Activated T-cell treated with anti-CD3 and anti-CD28 coated beads for 1 hour (primary cell): ENCODE data around the gene SURF6.
"Not testable (repeated sequence)": the region's sequence is repeated elsewhere in the genome, so short reads cannot be mapped to it uniquely, and the experiment has no call there.

Experiments
- DNase-seq: peaks from one replicate; pipeline ENCODE4 v3.0.0-alpha.2; 2020; ENCODE audit warnings: low read depth

SURF6 gene

DNA sequence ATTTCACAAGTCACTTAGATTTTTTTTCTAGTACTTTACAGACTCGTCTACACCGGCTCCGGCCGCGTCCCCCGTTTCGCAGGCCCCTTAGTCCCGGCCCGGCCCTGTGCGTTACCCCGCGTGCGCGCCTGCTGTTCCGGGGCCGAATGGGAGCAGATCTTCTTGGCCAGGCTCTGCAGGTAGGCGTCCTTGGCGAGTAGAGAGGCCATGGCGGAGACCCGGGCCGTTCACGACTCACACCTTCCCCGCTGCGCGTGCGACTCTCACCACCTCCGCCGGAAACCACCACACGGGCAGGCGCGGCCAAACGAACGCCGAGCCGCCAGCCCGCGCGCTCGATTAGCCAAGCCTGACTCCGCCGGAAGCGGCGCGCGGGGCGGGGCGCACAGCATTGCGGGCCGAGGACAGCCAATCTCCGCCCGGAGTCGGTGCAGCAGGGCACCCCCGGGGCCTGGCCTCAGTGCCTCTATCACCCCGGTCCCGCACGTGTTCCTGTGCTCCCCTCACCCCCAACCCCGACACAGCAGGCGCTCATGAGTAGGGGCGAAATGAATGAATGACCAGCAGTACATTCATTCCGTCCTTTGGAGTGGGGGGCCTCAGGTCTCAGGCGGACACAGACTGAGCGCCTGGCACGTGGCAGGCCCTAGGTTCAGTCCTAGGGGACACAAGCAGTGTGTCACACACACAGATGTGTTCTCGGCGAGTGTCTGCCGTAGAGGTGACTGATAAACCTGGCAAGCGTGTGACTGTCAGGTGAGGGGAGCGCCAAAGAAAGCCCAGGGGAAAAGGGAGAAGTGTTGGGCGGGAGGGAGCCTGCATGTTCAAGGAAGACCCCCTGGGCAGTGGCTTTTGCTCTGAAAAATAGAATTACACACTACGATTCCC is at the start of gene SURF6:
TSS of gene SURF6 (minus strand) at position 265 of the 888 bp plus-strand sequence. CDS start at position 209, 56 bp downstream.
- peak; percentile 93 for DNase-seq

DNA sequence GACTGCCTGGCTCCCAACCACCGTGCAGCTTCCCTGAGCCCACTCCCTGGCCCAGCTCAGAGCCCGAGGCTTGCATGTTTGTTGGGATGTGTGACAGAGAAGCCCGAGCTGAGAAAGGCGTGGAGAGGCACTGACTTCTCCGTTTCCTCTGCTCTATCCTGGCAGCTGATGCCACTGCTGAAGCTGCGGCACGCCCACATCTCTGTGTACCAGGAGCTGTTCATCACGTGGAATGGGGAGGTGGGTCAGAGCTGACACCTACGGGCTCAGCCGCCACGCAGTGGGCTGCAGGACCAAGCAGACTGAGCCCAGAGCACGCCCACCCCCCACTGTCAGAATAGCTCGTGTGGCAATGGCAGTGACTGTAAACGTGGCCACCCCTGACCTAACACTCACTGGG is 49.5 kb upstream of the SURF6 start:
- no peak for DNase-seq

DNA sequence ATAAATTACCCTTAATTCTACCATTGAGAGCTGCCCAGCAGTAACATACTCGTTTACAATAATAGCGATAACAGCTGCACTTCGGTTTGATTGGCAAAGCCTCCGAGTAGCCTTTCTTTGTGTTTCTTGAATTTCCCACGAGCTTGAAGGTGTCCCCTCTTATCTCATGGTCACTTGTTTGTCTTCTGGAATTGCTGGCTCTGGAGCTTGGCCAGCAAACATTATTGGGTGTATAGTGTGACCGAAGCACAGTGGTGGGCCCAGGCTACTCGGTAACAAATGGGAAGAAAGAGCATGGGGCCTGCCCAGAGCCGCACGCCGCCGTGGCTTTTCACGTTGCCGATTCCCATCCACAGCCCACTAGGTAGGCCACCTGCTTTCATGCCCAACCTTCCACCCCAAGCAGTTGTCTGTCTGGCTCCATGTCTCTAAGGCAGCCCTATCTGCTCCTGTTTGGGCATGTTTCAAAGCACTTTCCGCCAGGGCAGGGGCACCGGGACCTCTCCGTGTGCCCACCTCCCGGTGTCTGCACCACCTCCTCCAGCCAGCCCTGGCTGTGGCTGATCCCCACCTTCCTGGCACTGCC is 48.8 kb upstream of the SURF6 start:
- no peak for DNase-seq

DNA sequence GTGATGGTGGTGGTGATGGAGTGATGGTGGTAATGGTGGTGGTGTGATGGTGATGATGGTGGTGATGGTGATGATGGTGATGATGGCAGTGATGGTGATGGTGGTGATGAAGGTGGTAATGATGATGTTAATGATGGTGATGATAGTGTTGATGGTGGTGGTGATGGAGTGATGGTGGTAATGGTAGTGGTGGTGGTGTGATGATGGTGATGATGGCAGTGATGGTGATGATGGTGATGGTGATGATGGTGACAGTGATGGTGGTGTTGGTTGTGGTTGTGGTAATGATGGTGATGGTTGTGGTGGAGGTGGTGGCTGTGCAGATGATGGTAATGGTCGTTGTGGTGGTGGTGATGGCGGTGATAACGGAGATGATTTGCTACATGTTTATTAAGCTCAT is 47.5 kb upstream of the SURF6 start:
- DNase-seq, result no peak

DNA sequence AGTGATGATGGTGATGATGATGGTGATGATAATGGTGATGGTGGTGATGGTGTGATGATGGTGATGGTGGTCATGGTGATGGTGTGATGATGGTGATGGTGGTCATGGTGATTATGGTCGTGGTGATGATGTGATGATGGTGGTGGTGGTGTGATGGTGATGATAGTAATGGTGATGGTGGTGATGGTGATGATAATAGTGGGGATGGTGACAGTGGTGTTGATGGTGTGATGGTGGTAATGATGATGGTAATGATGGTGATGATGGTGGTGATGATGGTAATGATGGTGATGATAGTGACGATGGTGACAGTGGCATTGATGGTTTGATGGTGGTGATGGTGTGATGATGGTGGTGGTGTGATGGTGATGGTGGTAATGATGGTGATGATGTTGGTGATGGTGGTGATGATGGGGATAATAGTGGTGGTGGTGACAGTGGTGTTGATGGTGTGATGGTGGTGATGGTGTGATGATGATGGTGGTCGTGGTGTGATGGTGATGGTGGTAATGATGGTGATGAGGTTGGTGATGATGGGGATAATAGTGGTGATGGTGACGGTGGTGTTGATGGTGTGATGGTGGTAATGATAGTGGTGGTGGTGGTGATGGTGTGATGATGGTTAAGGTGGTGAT is 46.6 kb upstream of the SURF6 start:
- DNase-seq, result no peak

DNA sequence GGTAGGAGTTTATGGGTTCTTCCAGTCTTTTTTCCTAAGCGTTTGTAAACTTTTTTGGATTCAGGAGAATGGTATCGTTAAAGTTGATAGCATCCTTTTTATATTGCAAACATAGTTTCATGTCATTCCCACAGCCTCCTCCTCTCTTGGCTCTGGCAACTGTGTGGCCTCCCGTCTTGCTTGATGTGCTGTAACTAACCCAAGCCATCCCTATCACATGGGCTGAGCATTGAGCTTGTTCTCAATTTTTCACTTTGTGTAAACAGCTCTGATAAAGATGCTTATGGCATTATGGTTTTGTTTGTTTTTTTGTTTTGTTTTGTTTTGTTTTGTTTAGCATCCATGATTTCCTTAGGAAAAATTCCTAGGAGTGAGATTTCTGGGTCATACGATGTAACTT is 44.7 kb upstream of the SURF6 start:
- no peak for DNase-seq

DNA sequence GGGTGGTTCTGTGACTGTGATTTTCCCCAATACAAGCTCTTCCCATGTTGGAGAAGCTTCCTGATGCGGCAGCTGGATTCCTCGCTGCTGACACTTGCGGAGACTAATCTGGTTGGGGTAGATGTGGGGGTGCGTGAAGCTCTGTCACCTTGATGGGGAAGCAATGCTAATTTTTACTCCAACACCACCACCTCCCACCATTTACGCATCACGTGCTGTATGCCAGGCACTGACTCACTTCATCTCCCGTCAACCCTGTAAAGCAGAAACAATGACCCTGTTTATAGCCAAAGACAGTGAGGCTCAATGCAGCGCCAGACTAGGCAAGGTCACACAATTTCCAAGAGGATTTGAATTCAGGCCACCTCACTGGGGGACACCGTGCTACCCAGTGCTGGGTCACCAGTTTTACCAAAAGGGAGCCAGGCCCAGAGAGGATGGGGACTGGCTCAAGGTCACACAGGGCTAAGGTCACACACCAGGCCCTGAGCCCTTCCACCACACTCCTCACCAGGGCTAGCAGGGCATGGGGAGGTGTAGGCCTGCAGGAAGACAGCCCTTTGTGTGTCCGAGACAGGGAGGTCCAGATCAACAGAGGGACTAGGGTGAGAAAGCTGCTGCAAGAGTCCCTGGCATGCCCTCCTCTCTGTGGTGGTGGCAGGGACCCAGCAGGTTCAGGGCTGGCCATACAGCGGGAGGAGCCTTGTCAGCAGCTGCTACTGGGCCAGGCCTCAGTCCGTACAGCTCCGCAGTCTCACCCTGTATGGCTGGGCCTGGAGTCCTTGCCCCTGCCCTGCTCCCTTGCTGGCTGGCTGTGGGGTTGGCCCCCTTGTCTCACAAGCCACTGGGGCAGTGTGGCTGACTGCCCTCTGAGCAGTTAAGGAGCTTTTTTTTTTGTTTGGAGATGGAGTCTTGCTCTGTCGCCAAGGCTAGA is 43.4 kb upstream of the SURF6 start:
- no peak for DNase-seq

DNA sequence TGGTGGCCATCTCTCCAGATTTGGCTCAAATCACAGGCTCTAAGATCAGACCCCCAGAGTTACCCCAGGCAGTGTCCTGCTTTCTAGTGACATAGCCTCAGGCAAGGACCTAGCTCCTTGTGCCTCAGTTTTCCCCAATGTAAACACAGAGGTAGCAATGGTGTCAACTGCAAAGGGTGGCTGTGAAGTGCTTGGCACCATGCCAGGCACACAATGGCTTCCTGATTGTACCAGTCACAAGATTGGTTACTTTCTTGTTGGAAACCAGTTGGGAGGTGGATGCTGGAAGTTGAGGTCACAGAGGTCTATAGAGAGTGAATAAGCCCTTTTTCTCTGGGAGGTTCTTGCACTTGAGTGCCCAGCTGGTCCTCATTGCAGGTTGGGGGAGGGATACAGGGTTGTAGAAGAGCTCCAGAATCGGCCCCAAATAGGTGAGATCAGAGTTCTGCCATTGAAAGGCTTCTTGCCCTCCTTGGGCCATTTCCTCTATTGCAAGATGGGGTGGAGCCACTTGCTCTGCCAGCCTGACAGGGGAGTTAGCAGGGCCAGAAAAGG is 42.5 kb upstream of the SURF6 start:
- no peak for DNase-seq

DNA sequence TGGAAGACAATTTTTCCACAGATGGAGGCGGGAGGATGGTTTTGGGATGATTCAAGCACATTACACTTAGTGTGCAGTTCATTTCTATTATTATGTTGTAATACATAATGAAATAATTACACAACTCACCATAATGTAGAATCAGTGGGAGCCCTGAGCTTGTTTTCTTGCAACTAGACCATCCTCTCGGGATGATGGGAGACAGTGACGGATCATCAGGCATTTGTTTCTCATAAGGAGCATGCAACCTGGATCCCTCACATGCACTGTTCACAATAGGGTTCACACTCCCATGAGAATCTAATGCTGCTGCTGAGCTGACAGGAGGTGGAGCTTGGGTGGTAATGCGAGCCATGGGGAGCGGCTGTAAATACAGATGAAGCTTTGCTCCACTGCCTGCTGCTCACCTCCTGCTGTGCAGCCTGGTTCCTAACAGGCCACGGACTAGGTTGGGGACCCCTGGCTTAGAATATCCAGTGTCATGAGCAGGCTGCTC is 41.8 kb upstream of the SURF6 start:
- DNase-seq, result no peak

DNA sequence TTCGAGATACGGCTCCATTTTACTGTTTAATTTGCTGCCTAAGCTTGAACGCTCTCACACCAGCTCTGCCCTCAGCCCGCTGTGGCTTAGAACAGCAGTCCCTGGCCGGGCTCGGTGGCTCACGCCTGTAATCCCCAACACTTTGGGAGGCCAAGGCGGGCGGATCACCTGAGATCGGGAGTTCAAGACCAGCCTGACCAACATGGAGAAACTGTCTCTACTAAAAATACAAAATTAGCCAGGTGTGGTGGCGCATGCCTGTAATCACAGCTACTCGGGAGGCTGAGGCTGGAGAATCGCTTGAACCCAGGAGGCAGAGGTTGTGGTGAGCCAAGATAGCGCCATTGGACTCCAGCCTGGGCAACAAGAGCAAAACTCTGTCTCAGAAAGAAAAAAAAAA is 41.3 kb upstream of the SURF6 start:
- not testable (repeated sequence) for DNase-seq

DNA sequence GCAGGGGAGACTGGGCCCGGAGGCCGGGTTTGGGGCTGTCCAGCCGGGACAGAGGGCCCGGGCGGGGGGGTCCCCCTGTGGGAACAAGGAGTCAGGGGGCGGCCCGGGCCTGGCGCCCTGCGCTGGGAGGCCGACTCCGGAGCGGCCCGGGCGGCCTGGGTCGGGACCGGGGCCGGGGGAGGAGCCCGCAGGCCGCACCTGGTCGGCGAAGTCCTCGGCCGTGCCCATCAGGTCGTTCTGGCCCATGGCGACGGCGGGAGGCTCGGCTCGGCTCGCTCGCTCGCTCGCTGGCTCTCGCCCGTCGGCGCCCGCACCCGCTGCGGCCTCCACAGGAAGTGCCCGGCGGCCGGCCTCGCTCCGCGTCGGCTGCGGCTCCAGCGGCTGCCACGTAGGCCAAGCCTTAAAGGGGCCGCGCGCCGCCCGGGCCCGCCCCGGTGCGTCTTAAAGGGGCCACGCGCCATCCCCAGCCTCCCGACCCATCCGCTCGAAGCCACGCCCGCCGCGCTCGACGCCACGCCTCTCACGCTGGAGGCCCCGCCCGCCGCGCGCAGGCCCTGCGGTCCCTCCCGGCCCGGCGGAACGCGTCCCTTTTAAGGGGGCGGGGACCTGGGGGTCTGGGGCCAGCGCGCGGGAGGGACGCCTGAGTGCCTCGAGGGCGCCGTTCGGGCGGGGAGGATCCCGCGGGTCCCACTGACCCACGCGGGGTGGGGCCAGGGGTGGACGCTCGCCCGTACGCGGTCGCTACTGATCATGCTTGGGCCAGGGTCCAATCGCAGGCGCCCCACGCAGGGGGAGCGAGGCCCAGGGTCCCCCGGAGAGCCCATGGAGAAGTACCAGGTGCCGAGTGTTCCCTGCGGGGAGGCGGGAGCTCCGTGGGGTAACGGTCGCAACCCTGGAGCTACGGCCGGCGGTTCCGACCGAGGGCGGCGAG is 40.0 kb upstream of the SURF6 start, which contains the start of the genes STKLD1 and SURF4:
TSS of gene STKLD1 (plus strand) at position 643 of the 931 bp plus-strand sequence. CDS start at position 751, 108 bp downstream.
TSS of gene SURF4 (minus strand) at position 337 of the 931 bp plus-strand sequence. CDS start at position 246, 91 bp downstream.
- DNase-seq, result peak; percentile 92

DNA sequence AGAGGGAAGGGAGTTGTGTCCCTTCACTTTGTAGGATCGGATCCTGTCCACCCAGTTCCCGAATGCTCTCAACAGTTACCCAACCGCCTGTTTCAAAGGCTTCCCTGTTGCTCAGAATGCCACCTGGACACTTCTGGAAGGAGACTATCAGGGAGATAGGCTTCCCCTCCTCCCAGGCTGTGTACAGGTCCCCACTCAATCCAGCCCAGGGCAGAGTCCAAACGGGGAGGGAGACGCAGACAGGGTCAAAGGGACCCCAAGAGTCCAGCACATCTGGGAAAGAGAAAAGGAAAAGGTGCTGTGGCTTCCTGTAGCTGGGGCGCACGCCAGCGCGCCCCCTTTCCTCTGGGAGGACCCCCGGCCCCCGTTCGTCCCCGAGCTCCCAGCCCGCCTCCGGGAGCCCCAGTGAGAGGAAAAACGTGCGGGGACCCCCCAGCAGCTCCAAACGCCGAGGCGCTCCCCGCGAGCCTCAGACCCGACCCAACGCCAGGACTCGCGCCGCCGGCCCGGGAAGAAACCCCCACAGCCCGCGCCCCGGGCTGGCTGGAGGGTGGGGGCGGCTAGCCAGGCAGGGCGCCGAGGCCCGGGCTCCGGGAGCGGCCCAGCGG is 39.2 kb upstream of the SURF6 start:
- DNase-seq, result no peak

DNA sequence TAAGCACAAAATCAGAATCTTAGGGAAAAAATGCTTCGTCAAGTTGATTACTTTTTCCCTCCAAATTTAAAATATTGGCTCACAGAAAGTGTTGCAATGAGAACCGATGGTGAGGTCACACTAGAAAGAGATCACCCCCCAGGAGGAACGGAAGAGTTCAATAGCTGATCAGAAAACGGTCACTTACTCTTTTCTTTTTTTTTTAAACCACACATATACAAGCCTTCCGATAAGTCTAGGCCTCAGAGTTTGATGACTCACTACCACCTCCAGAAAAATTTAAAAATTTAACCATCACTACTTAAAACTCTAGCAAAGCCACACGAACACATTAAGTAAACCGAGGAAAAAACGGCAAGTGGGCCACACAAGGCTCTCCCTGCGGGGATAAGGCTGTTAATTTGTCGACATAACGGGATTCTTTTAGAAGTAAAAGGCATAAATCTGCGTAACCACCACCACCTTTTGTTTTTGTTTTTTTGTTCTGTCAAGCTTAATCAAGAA is 38.7 kb upstream of the SURF6 start:
- DNase-seq, result no peak

DNA sequence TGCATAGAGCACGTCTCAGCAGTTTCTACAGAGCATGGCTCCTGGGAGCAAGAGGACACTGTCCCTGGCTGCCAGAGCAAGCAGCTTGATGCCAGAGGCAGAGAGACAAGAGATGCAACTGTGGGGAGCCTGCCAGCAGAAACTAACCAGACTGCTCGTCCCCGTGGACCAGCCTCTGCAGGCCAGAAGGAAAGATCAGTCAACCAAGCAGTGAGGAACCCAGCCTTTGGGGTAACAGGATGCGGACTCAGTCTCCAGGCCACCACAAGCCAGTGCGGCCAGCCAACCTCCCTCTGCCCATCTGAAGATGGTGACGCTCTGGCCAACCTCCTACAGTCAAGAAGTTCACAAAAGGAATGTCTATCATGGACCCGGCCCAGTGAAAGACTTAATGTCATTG is 36.2 kb upstream of the SURF6 start:
- no peak for DNase-seq

DNA sequence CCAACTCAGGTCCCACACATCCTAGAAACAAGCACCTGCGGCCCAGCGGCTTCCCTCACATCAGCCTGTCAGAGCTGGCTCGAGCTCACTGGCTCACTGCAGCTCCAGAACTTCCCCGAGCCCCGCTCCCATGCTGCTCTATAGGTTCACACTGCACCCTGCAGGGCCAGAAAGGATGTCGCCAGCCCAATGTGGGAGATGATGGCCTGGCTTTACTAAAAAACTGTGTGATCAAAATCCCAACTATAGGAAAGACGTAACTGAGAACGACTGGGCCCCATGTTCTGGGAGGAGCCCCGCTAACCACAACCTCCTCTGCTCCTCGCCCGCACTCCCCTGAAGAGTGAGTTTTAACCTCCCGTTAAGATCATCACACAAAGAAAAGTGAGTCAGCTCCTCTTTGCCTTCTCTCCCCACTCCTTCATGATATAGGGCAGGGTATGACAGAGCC is 35.3 kb upstream of the SURF6 start:
- DNase-seq, result peak; percentile 48

DNA sequence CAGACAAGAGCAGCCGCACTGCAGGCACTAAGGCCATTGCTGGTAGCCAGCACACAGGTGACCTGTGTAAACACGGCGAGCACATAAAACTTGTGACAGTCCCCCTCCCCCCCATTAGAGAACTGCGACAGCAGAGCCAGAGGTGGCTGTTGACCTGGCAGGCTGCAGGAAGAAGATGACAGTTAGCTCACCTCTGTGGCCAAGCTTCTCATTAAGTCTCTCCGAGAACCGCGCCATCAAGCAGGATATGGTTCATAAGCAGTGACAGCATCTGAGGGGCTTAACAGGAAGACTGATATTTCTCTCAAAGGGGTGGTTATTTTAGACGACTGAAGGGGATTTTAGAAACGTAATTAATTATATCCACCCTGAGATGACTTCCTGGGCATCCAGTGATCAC is 34.7 kb upstream of the SURF6 start:
- no peak for DNase-seq

DNA sequence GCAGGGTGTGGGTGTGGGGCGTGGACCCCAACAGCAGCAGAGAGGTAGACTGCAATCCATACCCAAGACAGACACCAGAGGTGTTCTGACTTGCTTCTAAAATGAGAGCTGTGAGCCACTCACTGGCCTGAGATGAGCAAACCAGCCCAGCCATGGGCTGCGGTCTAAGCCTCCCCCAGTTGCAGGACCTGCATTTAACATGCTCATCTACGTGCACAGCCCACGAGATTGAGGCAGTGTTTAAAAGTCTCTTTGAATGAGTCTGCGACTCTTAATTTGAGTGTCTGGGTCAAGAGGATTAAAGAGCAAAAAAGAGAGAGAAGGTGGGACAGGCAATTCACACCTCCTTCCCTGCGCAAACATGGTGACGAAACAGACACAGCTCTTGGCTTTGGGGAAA is 33.9 kb upstream of the SURF6 start:
- DNase-seq, result no peak

DNA sequence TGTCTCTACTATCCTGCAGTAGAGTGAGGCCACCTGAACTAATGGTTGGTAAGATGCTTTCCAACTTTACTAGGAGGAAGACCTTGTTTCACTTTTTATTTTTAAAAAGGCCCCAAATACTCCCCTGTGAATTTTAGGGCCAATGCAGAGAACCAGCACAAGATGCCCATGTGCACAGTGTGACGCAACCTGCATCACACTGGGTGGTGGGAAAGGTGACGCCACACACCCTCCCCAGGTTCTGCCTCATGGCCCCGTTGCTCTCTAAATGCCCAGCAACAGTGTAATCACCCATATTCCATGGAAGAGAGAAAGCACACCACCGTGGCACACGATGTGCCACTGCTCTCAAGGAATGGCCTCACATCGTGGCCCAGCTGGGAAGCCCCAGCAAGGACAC is 33.4 kb upstream of the SURF6 start:
- DNase-seq, result no peak

DNA sequence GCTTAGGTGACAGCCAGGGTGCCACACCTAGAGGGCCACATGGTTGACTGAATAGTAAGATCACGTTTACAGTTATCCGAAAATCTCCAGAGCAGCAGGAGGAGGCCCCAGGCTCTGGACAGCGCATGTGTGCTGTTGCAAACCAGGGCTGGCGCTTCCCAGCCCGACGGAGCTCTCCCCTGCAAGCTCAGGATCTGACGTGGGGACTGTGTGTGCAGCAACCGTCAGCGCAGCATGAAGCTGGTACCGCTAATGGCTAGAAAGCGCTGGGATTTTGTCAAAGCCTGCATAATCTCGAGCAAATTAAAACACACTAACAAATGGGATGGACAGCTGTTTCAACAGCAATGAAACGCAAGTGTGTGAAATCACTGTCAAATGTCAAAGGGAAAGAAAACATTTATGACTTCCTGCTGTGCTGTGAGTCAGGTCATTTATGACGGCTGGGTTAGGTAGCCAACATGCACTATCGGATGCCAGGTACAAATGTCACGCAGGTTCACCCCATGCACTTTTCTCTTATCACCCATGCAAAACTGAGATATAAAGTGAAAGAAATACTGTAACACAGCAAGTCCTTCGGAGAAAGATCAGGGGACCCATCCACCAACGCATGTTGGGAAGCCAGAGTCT is 32.4 kb upstream of the SURF6 start:
- DNase-seq, result no peak
